HT-29 (cell line): ENCODE data around the gene TBC1D16. TPM values are rescaled to one million over a fixed set of nuclear protein-coding genes. Genes with fewer than 3 reads are reported as not detected.
"Not testable (repeated sequence)": the region's sequence is repeated elsewhere in the genome, so short reads cannot be mapped to it uniquely, and the experiment has no call there.

Experiments used
- DNase-seq: peaks from one replicate; pipeline ENCODE4 v3.0.0-alpha.2; 2015; ENCODE audit warnings: low spot score
- total RNA-seq: library from RNA; depleted of rRNA; stranded (reverse); fragments of >200 nt; shearing (Covaris generic); gene quantifications from 2 replicates; pipeline ENCODE4 v1.2.3, GENCODE V29; 2014

The TBC1D16 gene
- total RNA-seq, 1 experiment from 2014 or later, result 24.6 TPM

DNA sequence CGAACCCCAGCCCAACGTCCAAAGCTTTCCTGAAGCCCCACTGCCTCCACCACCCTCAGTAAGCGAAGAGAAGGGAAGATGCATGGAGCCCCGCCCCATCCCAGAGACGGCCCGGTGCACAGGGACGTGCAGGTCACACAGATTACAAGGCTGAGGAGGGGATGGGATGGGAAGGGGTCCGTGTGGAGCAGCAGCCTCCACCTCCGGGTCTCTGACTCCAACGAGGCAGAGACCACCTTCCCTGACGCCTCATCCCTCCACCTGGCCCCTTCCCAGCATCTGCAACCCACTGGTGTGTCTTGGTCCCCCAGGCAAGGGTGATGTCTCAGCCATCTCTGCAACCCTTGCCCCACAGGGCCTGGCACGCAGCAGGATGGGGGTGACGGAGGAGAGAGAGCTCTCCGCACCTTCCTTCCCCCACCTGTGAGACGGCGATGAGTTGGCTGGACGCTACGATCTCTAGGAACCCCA is 58.5 kb downstream of the TBC1D16 start:
- DNase-seq, result no peak

DNA sequence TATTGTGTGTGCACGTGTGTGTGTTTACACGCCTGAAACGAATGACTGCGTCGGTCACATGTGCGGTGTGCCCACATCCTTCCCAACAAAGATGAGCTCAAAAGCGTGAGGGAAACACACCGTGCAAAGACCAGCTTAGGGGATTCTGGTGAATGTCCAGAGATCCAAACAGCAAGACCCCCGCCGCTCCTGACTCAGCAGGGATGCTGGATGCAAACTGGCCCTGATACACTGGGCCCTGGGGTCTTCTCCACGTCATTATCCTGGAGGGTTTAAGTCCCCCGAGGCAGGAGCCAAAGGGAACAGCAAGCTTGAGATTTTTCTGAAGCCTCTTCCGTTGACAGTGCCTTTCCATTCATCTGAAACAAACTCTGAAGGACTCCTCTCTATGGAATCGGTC is 59.2 kb downstream of the TBC1D16 start:
- no peak for DNase-seq

GRCh38 chr17:79975498-79976134 is 60.1 kb downstream of the TBC1D16 start:
- DNase-seq, result no peak

- DNase-seq, result no peak
Measured at GRCh38 chr17:79974566-79975497, 60.8 kb downstream of the TBC1D16 start.

- no peak for DNase-seq
Measured at GRCh38 chr17:79971651-79972050, 64.0 kb downstream of the TBC1D16 start.

- peak; percentile 44 for DNase-seq
Measured at GRCh38 chr17:79970576-79971068, 65.0 kb downstream of the TBC1D16 start.

DNA sequence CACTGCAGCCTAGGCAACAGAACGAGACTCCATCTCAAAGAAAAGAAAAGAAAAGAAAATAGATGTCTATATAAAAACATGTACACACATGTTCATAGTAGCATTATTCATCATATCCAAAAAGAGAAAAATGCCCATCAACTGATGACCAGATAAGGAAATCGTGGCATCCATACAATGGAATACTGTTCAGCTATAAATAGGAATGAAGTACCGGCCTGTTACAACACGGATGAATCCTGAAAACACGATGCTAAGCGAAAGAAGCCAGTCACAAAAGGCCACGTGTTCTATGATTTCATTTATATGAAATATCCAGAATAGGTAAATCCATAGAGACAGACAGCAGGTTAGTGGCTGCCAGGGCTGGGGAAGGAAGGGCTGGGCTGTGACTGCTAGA is 65.8 kb downstream of the TBC1D16 start:
- no peak for DNase-seq

- DNase-seq, result no peak
Measured at GRCh38 chr17:79968116-79968515, 67.6 kb downstream of the TBC1D16 start.

- no peak for DNase-seq
Measured at GRCh38 chr17:79966681-79967080, 69.0 kb downstream of the TBC1D16 start.

DNA sequence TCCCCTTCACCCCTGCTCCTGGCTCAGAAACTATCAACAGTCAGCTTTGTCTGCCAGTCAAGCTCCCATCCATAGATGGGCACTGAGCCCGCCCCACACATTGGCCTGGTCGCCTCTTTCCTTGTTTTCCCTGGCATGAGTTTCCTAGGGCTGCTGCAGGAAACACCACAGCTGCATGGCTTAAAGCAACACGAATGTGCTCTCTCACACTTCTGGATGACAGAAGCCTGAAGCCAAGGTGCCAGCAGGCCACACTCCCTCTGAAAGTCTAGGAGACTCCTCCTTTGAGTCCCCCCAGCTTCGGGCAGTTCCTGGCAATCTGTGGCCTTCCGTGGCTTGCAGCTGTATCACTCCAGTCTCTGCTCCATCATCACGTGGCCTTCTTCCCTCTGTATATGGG is 69.9 kb downstream of the TBC1D16 start:
- DNase-seq, result no peak

GRCh38 chr17:79962467-79962866 is 73.2 kb downstream of the TBC1D16 start:
- DNase-seq, result not testable (repeated sequence)

GRCh38 chr17:79961567-79961966 is 74.1 kb downstream of the TBC1D16 start:
- not testable (repeated sequence) for DNase-seq

GRCh38 chr17:79960788-79961522 is 74.7 kb downstream of the TBC1D16 start:
- no peak for DNase-seq

DNA sequence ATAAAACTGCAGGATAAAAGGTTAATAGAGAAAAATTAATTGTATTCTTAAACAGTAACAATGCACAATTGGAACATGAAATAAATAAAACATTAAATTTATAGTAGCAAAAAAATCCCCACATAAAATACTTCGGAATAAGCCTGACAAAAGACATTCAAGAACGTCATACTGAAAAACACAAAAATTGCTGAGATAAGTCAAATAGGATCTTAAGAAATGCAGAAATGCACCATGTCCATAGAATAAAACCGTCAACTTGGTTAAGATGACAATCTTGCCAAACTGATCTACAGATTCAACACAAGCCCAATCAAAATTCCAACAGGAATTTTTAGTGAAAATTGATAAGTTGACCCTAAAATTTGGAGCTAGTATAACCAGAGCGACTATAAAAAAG is 76.6 kb downstream of the TBC1D16 start:
- DNase-seq, result no peak

DNA sequence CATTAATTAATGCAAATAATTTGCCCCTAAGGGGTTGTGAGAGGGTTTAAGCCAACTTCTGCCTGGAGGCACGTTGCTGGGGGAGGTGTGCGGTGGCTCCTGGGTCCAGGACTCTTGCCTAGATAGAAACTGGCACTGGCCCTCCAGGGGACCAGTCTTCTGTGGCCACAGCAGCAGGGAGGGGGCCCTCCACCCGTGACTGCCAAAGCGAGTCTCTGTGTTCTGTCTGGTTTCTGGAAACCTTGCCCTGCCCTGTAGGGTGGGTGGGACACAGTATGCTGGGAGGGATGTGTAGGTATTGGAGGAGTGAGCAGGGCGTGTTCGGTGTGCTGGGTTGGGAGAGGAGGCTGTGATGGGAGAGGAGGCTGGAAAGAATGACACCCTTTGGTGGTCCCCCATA is 78.8 kb downstream of the TBC1D16 start:
- DNase-seq, result no peak

DNA sequence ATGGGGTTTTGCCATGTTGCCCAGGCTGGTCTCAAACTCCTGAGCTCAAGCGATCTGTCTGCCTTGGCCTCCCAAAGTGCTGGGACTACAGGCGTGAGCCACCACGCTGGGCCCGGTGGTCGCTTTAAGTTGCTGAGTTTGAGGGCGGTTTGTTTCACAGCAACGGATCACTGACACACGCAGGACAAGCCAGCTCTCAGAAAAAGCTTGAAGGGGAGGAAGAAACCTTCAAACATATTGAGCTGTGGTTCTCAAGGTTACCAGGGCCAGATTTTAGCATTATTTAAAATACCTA is 79.3 kb downstream of the TBC1D16 start:
- DNase-seq, result not testable (repeated sequence)

GRCh38 chr17:79955691-79956440 is 79.8 kb downstream of the TBC1D16 start:
- no peak for DNase-seq

DNA sequence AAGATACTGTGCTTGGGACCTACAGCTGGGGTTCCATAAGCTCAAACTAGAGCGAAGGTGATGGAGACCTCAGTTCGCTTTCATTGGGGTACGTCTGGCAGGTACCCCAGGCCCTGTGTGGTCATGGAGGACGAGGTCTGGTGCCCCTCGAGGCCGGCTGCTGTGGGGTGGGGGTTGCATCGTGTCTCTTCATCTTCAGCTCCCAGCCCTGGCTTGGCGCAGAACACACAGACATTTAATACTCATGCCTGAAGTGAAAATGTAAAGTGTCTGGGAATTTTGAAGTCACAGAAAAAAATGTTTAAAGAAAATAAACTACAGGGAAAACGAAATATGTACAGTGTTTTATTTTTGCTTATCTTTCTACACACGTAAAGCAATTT is 80.5 kb downstream of the TBC1D16 start:
- DNase-seq, result no peak

- DNase-seq, result no peak
Measured at GRCh38 chr17:79954281-79955166, 81.1 kb downstream of the TBC1D16 start.

- no peak for DNase-seq
Measured at GRCh38 chr17:79953335-79953734, 82.3 kb downstream of the TBC1D16 start.
